Omental fat pad (tissue), 4 donors: ENCODE data around the gene GARIN5B. TPM values are rescaled to one million over a fixed set of nuclear protein-coding genes. Genes with fewer than 3 reads are reported as not detected.

Experiments used
- ATAC-seq: fragments of 150-250 bp; one replicate; pipeline ENCODE4 v1.9.1; 2016; ENCODE audit warnings: mild to moderate bottlenecking, moderate library complexity; ENCODE audit not compliant: low FRiP score
- DNase-seq: peaks from one replicate; pipeline ENCODE4 v3.0.0-alpha.2; 2019; ENCODE audit warnings: low spot score
- total RNA-seq, 4 donors: library from RNA; depleted of rRNA; stranded (reverse); fragments of >200 nt; gene quantifications; one replicate each; pipeline ENCODE4 v1.1.0, GENCODE V29; 2016
- TF ChIP-seq, protein P1 (sequence below), 3 donors: fragments of 450-650 bp; IDR thresholded peaks; one replicate each; pipeline ENCODE4 v1.5.1; 2016 to 2017; ENCODE audit warnings: antibody characterized with exemption in 3 of 3, mild to moderate bottlenecking in 3 of 3, moderate library complexity in 2 of 3

The GARIN5B gene
- total RNA-seq, 4 donors from 2014 or later = 0.09 TPM; not detected in 3

DNA sequence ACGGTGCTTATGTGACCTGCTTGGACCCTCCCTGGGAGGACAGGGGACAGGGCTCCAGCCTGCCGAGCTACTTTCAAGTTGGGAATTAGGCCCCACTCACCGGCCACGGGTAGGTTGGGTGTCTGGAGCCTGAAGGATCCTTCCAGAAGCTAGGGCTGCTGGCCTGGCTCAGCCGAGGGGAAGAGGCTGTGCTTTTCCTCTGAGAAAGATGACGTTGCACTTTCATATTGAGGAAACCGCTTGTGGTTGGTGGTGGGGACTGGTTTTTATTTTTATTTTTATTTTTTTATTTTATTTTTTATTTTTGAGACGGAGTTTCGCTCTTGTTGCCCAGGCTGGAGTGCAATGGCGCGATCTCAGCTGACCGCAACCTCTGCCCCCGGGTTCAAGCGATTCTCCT, 37.9 kb downstream of the GARIN5B start, which contains the start of gene TMEM150B:
TMEM150B (minus strand) TSS at position 170 of the 400 bp plus-strand sequence. CDS start 4,305 bp downstream, outside the sequence.
- ATAC-seq = no peak
- DNase-seq = no peak
- TF ChIP-seq, protein P1, sequence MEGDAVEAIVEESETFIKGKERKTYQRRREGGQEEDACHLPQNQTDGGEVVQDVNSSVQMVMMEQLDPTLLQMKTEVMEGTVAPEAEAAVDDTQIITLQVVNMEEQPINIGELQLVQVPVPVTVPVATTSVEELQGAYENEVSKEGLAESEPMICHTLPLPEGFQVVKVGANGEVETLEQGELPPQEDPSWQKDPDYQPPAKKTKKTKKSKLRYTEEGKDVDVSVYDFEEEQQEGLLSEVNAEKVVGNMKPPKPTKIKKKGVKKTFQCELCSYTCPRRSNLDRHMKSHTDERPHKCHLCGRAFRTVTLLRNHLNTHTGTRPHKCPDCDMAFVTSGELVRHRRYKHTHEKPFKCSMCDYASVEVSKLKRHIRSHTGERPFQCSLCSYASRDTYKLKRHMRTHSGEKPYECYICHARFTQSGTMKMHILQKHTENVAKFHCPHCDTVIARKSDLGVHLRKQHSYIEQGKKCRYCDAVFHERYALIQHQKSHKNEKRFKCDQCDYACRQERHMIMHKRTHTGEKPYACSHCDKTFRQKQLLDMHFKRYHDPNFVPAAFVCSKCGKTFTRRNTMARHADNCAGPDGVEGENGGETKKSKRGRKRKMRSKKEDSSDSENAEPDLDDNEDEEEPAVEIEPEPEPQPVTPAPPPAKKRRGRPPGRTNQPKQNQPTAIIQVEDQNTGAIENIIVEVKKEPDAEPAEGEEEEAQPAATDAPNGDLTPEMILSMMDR (IDR thresholded peaks at IDR 0.05) = no peak

DNA sequence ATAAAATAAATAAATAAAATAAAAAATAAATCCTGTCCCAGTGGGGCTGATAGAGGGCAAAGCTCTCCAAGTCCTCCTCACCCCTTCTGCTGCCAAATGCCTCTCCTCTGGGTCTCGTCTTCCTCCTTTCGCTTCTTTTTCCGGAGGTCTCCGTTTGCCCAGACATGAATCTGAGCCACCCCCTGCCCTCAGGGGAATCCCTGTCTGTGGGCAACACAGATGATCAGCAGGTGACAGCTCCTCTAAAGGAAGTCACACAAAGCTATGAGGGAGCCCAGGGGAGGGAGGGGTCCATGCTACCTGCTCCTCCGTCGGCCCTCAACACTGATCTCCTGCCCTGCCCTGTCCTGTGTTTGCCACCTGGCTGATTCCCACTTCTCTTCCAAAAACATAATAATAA, 38.4 kb downstream of the GARIN5B start:
- DNase-seq (no peak), ATAC-seq (no peak)
- TF ChIP-seq, protein P1 (IDR thresholded peaks at IDR 0.05) = no peak

DNA sequence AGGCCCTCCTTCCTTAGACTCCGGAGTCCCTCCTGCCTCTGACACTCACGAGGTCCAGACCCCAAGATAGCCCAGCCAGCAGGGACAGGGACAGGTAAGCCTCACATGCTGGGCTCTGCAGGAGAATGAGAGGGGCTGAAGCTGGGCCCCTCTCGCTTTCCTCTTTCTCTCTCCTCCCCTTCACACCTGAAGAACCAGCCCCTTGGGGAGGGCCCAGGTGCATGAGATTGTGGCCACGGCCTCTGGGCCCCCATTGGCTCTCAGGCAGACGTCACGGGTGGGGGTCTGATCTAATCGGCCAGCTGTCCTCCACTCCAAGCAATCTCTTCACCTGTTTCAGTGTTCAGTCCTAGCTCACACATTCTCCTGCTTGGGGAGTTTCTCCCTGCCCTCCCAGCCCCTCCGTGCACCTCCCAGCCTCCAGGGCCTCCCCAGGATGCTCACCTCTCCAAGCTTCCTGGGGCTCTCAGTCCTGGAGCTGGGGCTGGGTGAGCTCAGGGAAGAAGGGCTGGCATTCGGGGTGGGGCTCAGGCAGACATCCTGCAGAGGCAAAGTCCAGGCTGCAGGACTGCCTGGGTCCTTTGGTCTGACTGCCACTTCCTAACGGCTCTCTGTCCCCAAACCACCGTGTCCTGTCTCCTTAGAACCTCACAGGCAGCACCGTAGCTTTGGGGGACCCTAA, 40.7 kb downstream of the GARIN5B start:
- no peak for ATAC-seq
- TF ChIP-seq, protein P1 (IDR thresholded peaks at IDR 0.05) = no peak
- DNase-seq = no peak

DNA sequence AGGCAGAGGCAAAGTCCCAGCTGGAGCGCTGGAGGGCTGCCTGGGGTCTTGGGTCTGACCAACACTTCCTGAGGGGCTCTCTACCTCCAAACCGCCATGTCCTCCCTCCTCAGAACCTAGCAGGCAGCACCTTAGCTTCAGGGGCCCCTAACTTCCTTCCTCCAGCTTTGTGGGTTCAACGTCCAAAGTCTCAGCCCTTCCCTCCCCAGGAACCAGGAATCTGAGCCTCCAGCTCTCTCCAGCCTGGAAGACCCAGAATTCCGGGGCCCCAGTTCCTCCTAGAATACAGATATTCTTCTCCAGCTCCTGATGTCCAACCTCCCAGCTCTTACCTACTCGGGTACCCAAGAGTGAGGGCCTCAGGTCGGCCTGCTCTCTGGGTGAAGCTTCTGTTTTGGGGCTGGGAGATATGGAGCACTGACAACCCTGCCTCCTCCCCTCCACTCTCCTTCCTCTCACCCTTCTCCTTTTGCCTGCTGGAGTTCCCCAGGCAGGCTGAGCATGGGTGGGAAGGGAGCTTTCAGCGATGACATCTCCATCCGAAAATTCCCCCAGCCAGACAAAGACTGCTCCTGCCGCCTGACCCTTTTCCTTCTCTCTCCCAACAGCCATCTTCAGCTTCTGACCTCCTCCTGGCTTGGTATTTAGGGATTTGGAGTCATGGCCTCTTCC, 41.5 kb downstream of the GARIN5B start:
- TF ChIP-seq, protein P1 (IDR thresholded peaks at IDR 0.05) = no peak
- no peak for ATAC-seq
- no peak for DNase-seq

DNA sequence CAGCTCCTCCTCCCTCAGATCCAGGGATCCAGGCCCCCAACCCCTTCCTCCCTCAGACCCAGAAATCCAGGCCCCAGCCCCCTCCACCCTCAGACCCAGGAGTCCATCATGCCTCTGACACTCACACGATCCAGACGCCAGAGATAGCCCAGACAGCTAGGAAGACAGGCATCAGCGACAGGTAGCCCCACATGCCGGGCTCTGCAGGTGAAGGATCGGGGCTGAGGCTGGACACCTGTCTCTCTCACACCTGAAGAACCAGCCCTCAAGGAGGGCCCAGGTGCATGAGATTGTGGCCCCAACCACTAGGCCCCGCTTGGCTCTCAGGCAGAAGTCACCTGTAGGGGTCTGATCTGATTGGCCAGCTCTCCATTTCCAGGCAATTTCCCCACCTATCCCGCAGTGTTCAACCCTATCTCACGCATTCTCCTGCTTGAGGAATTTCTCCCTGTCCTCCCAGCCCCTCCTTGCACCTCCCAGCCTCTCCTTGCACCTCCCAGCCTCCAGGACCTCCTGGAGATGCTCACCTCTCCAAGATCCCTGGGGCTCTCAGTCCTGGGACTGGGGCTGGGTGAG, 42.1 kb downstream of the GARIN5B start:
- DNase-seq (no peak), ATAC-seq (no peak)
- TF ChIP-seq, protein P1 (IDR thresholded peaks at IDR 0.05) = no peak

DNA sequence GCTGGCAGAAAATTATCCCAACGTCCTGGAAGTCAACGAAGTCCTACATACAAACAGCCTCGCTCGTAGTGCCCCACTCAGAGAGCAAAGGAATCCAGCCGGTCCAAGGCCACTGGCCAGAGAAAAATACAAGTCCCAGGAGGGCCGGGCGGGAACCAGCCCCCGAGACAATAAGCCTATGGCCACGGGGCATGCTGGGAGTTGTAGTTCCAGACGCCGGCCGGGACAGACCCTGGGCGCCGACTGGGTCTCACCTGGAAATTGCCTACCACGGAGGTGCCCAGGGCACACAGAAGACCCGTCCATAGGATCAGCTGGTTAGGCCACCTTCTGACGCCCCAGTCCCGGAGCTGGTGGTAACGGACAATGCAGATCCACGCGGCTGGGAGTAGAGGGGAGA, 43.3 kb downstream of the GARIN5B start:
- DNase-seq (no peak), ATAC-seq (peak; percentile 33)
- TF ChIP-seq, protein P1 (IDR thresholded peaks at IDR 0.05) = no peak
